PFSK-1 (cell line): ENCODE results near the gene CREB3L2.

Source experiments
- POLR2AphosphoS5 ChIP-seq: IDR thresholded peaks from 2 replicates; pipeline ENCODE4 v1.6.1; 2012; ENCODE audit warnings: low read depth, mild to moderate bottlenecking, control low read depth, low read length, moderate library complexity
- TAF1 ChIP-seq: IDR thresholded peaks from 2 replicates; pipeline ENCODE4 v1.6.1; 2012; ENCODE audit warnings: low read length, control low read depth, borderline replicate concordance; ENCODE audit not compliant: insufficient read depth

DNA sequence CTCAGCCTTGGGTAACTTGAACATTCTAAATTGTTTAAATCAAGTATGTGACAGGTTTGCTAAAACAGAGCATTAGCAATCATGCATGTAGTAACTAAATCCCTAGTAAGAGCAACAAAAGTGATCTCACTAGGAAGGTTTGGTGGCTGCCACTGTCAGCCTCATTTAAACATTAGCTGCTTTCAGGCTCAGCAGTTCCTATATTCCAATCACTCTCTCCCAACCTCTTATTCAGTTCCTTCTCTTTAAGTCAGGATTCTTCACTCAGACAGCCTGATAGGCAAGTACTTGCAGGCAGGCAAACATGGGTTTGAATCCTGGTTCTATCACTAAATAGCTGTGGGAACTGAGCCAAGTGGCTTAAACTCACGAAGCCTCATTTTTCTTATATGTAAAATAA, 3.6 kb downstream of the CREB3L2 start:
- no peak for TF ChIP-seq POLR2AphosphoS5
- TF ChIP-seq TAF1: no peak
